Activated CD8-positive, alpha-beta T cell treated with anti-CD3 and anti-CD28 coated beads, Interleukin-2, amount 10 ng/mL, durations not matched to agents 7 days and 5 days (primary cell): ENCODE measurements around the gene ZNF384. TPM values are rescaled to one million over a fixed set of nuclear protein-coding genes. Genes with fewer than 3 reads are reported as not detected.

ENCODE experiments used
- ATAC-seq: fragments of 150-1000 bp; cut with Tn5 transposase; one replicate; pipeline ENCODE4 v1.10.0; 2021; ENCODE audit warnings: moderate library complexity
- CTCF ChIA-PET: fragments of 350-600 bp; sonication (Branson Sonifier 250); formaldehyde crosslinking; loops from one replicate; lab custom pipeline; 2021; ENCODE audit warnings: antibody characterized with exemption; lab: Charles Lee
- POLR2A ChIA-PET: fragments of 350-600 bp; sonication (Branson Sonifier 250); formaldehyde crosslinking; loops from one replicate; lab custom pipeline; 2021; ENCODE audit warnings: antibody characterized with exemption; lab: Charles Lee
- DNase-seq: peaks from one replicate; pipeline ENCODE4 v3.0.0-alpha.2; 2020
- H3K27ac Mint-ChIP-seq: one replicate; pipeline ENCODE4 v1.8.0; 2021; ENCODE audit warnings: mild to moderate bottlenecking, mixed read lengths
- H3K27me3 Mint-ChIP-seq: one replicate; pipeline ENCODE4 v1.8.0; 2021; ENCODE audit warnings: low read depth, mixed read lengths
- H3K36me3 Mint-ChIP-seq: one replicate; pipeline ENCODE4 v1.8.0; 2021; ENCODE audit warnings: low read depth, mixed read lengths
- H3K4me1 Mint-ChIP-seq: one replicate; pipeline ENCODE4 v1.8.0; 2021; ENCODE audit warnings: low read depth, mixed read lengths
- H3K4me3 Mint-ChIP-seq: one replicate; pipeline ENCODE4 v1.8.0; 2021; ENCODE audit warnings: mild to moderate bottlenecking, mixed read lengths
- H3K9me3 Mint-ChIP-seq: one replicate; pipeline ENCODE4 v1.8.0; 2022; ENCODE audit warnings: mixed read lengths; ENCODE audit not compliant: insufficient read depth
- total RNA-seq, 2 experiments: library from RNA; stranded (reverse); gene quantifications; one replicate each; pipeline ENCODE4 v1.2.3, GENCODE V29; 2021

Gene ZNF384
- total RNA-seq, 2 experiments from 2014 or later, result 71.9 to 76.4 TPM

- CTCF ChIA-PET, result no interaction called here
- no peak for DNase-seq
- POLR2A ChIA-PET, result no interaction called here
- peak overlapping the region; percentile 2 for H3K27ac Mint-ChIP-seq
- H3K4me3 Mint-ChIP-seq, result no peak overlapping the region
- H3K36me3 Mint-ChIP-seq, result peaks cover 3% of the 10 kb centered on the region
- peaks cover 4% of the 10 kb centered on the region for H3K9me3 Mint-ChIP-seq
- no peak for ATAC-seq
- peaks cover 36% of the 10 kb centered on the region for H3K4me1 Mint-ChIP-seq
- peaks cover 14% of the 10 kb centered on the region for H3K27me3 Mint-ChIP-seq
Measured at GRCh38 chr12:6638305-6638704, 50.9 kb downstream of the ZNF384 start.

GRCh38 chr12:6635856-6636531, 53.2 kb downstream of the ZNF384 start, which contains the start of gene LPAR5:
Gene LPAR5 (minus strand): TSS chr12:6635959. CDS start chr12:6621248, 14,711 bp downstream.
- Mint-ChIP-seq H3K36me3 (peaks cover 2% of the 10 kb centered on the region), H3K9me3 (no peaks in the 10 kb centered on the region), H3K27me3 (no peaks in the 10 kb centered on the region), H3K4me3 (peak within 1 kb of the TSS; percentile 77), H3K4me1 (peaks cover 59% of the 10 kb centered on the region), H3K27ac (peak within 1 kb of the TSS; percentile 89)
- ChIA-PET POLR2A (interaction anchor here (0.7 to 2.0 kb wide), 18 partner anchors 8 to 138 kb away, joined by 3 to 10 read pairs (median 4); partner anchors contain the start of genes ACRBP, COPS7A, MLF2 and ZNF384), CTCF (interaction anchor here (1.0 to 1.7 kb wide), 9 partner anchors 9 to 329 kb away, joined by 3 to 11 read pairs (median 4); partner anchors contain the start of genes PTMS and ZNF384)
- DNase-seq (peak; percentile 72), ATAC-seq (peak; percentile 70)

- H3K27ac Mint-ChIP-seq, result peak overlapping the region; percentile 89
- H3K4me1 Mint-ChIP-seq, result peaks cover 65% of the 10 kb centered on the region
- peak overlapping the region; percentile 77 for H3K4me3 Mint-ChIP-seq
- CTCF ChIA-PET, result interaction anchor here (0.5 to 1.7 kb wide), 13 partner anchors 10 to 329 kb away, joined by 3 to 11 read pairs (median 3); partner anchors contain the start of genes MLF2, PTMS and ZNF384
- H3K36me3 Mint-ChIP-seq, result peaks cover 2% of the 10 kb centered on the region
- H3K9me3 Mint-ChIP-seq, result no peaks in the 10 kb centered on the region
- no peaks in the 10 kb centered on the region for H3K27me3 Mint-ChIP-seq
- ATAC-seq, result peak; percentile 70
- POLR2A ChIA-PET, result interaction anchor here (0.7 to 2.0 kb wide), 20 partner anchors 9 to 139 kb away, joined by 3 to 10 read pairs (median 4); partner anchors contain the start of genes ACRBP, COPS7A, MLF2 and ZNF384
- DNase-seq, result peak; percentile 80
Measured at GRCh38 chr12:6635375-6635855, 53.8 kb downstream of the ZNF384 start.

- ChIA-PET CTCF (interaction anchor here (0.7 to 2.7 kb wide), 10 partner anchors 9 to 121 kb away, joined by 3 to 11 read pairs (median 4); partner anchors contain the start of genes MLF2 and ZNF384), POLR2A (interaction anchor here (0.5 to 2.5 kb wide), 15 partner anchors 11 to 311 kb away, joined by 3 to 13 read pairs (median 5); partner anchors contain the start of genes CDCA3, CHD4, COPS7A and RNU7-1)
- H3K36me3 Mint-ChIP-seq, result peaks cover 2% of the 10 kb centered on the region
- peak overlapping the region; percentile 96 for H3K27ac Mint-ChIP-seq
- H3K4me1 Mint-ChIP-seq, result peaks cover 70% of the 10 kb centered on the region
- no peaks in the 10 kb centered on the region for H3K27me3 Mint-ChIP-seq
- no peaks in the 10 kb centered on the region for H3K9me3 Mint-ChIP-seq
- peak overlapping the region; percentile 76 for H3K4me3 Mint-ChIP-seq
- DNase-seq (peak; percentile 81), ATAC-seq (peak; percentile 66)
Measured at GRCh38 chr12:6632026-6632983, 56.9 kb downstream of the ZNF384 start.

DNA sequence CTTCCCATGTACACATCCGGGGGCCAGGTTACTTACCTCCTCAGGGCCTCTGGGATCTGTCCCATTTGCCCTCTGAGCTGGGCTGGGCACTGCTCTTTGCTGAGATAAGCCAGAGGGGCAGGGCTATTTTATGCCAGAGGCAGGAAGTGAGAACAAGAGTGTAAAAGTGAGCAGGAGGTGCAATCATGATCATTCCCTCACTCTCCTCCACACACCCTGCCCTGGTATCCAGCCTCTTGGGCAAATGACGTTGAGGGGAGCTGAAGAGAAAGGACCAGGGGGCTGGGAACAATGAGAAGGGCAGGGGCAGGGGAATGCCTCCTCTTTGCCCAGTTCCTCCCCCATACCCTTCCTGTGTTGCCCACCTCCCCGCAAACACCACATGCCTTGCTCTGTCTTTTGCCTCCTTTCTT, 57.6 kb downstream of the ZNF384 start:
- H3K9me3 Mint-ChIP-seq, result no peaks in the 10 kb centered on the region
- peak overlapping the region; percentile 76 for H3K4me3 Mint-ChIP-seq
- H3K4me1 Mint-ChIP-seq, result peaks cover 72% of the 10 kb centered on the region
- ChIA-PET POLR2A (interaction anchor here (0.7 to 2.5 kb wide), 16 partner anchors 10 to 327 kb away, joined by 3 to 13 read pairs (median 4); partner anchors contain the start of genes CDCA3, CHD4, COPS7A and USP5), CTCF (interaction anchor here (0.9 to 2.7 kb wide), 8 partner anchors 10 to 122 kb away, joined by 3 to 11 read pairs (median 4); partner anchors contain the start of gene MLF2)
- H3K36me3 Mint-ChIP-seq, result peaks cover 4% of the 10 kb centered on the region
- no peaks in the 10 kb centered on the region for H3K27me3 Mint-ChIP-seq
- ATAC-seq (peak; percentile 29), DNase-seq (peak; percentile 44)
- H3K27ac Mint-ChIP-seq, result peak overlapping the region; percentile 96

- ChIA-PET CTCF (interaction anchor here (1.0 to 3.9 kb wide), 8 partner anchors 10 to 477 kb away, joined by 3 to 24 read pairs (median 7); partner anchors contain the start of gene MLF2), POLR2A (interaction anchor here (0.7 to 2.5 kb wide), 7 partner anchors 9 to 328 kb away, joined by 3 to 13 read pairs (median 3); partner anchors contain the start of gene ZNF384)
- Mint-ChIP-seq H3K9me3 (no peaks in the 10 kb centered on the region), H3K4me1 (peaks cover 68% of the 10 kb centered on the region), H3K36me3 (peaks cover 7% of the 10 kb centered on the region), H3K27ac (peak overlapping the region; percentile 96), H3K4me3 (peak overlapping the region; percentile 76), H3K27me3 (no peaks in the 10 kb centered on the region)
- no peak for ATAC-seq
- DNase-seq, result no peak
Measured at GRCh38 chr12:6630736-6631135, 58.4 kb downstream of the ZNF384 start.

GRCh38 chr12:6627616-6628015, 61.6 kb downstream of the ZNF384 start:
- Mint-ChIP-seq H3K27me3 (no peaks in the 10 kb centered on the region), H3K36me3 (peaks cover 7% of the 10 kb centered on the region), H3K9me3 (no peaks in the 10 kb centered on the region), H3K4me1 (peaks cover 46% of the 10 kb centered on the region), H3K4me3 (peak overlapping the region; percentile 78), H3K27ac (peak overlapping the region; percentile 83)
- peak; percentile 75 for ATAC-seq
- peak; percentile 69 for DNase-seq
- POLR2A ChIA-PET, result interaction anchor here (0.8 to 2.6 kb wide), 4 partner anchors 16 to 224 kb away, joined by 3 to 7 read pairs (median 4); partner anchors contain the start of genes MLF2, USP5 and ZNF384
- CTCF ChIA-PET, result interaction anchor here (0.6 to 3.9 kb wide), 7 partner anchors 8 to 207 kb away, joined by 3 to 24 read pairs (median 3); partner anchors contain the start of gene ZNF384

DNA sequence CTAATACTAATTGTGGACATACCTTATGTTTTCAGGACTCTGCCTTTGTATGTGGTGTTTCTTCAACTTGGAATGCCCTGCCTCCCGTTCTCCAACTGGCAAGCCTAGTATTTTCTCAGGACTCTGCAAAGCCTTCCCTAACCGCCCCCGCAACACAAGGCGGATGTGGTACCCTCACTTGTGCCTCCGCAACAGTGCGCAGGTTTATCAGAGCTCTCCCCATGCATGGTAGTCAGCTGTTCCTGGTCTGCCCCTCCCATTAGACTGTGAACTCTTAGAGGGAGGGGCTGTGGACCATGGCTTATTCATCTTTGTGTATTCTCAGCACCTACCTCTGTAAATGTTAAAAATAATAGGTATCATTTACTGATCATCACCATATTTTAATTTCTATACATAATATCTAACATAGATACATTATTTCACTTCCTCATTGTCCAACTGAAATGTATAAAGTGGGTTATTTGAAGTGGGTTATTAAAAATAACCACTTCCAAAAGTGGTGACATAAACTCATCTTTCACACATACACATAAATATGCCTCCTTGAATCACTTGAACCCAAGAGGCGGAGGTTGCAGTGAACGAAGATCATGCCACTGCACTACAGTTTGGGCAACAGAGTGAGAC, 62.4 kb downstream of the ZNF384 start:
- Mint-ChIP-seq H3K9me3 (no peaks in the 10 kb centered on the region), H3K36me3 (peaks cover 5% of the 10 kb centered on the region), H3K4me1 (peaks cover 37% of the 10 kb centered on the region), H3K27me3 (no peaks in the 10 kb centered on the region), H3K27ac (peak overlapping the region; percentile 39), H3K4me3 (peak overlapping the region; percentile 78)
- ChIA-PET POLR2A (interaction anchor here (1.0 to 2.6 kb wide), 3 partner anchors 8 to 126 kb away, joined by 3 to 7 read pairs (median 4); partner anchors contain the start of genes MLF2 and ZNF384), CTCF (interaction anchor here (0.7 to 3.9 kb wide), 3 partner anchors 7 to 208 kb away, joined by 3 to 24 read pairs (median 3); no protein-coding TSS in a partner anchor)
- ATAC-seq, result no peak
- no peak for DNase-seq

- Mint-ChIP-seq H3K4me1 (peaks cover 24% of the 10 kb centered on the region), H3K36me3 (peaks cover 24% of the 10 kb centered on the region), H3K9me3 (no peaks in the 10 kb centered on the region), H3K27me3 (no peaks in the 10 kb centered on the region), H3K4me3 (peak overlapping the region; percentile 64), H3K27ac (peak overlapping the region; percentile 64)
- POLR2A ChIA-PET, result interaction anchor here (0.7 to 2.1 kb wide), 5 partner anchors 8 to 64 kb away, joined by 3 to 12 read pairs (median 5); partner anchors contain the start of gene LPAR5
- no peak for DNase-seq
- no peak for ATAC-seq
- CTCF ChIA-PET, result interaction anchor here (0.8 to 6.5 kb wide), 19 partner anchors 8 to 214 kb away, joined by 3 to 33 read pairs (median 6); partner anchors contain the start of genes LPAR5, MLF2, P3H3 and ZNF384
Measured at GRCh38 chr12:6620885-6621274, 68.3 kb downstream of the ZNF384 start.
